Effector memory CD8-positive, alpha-beta T cell (primary cell): ENCODE data around the gene RNF150.
"Not testable (repeated sequence)": the region's sequence is repeated elsewhere in the genome, so short reads cannot be mapped to it uniquely, and the experiment has no call there.

ENCODE experiments used
- ATAC-seq: fragments of 150-1000 bp; cut with Tn5 transposase; replicated peaks from 2 replicates; pipeline ENCODE4 v1.10.0; 2021; ENCODE audit warnings: mild to moderate bottlenecking, moderate library complexity
- DNase-seq, 3 experiments: peaks; one replicate each; pipeline ENCODE4 v3.0.0; 2021
- H3K27ac Mint-ChIP-seq, 2 donors: one replicate each; pipeline ENCODE4 v1.8.0; 2022; ENCODE audit warnings: mild to moderate bottlenecking in 2 of 2, mixed read lengths in 2 of 2, moderate library complexity in 2 of 2
- H3K27me3 Mint-ChIP-seq, 2 donors: one replicate each; pipeline ENCODE4 v1.8.0; 2022; ENCODE audit warnings: mixed read lengths in 2 of 2
- H3K36me3 Mint-ChIP-seq: one replicate; pipeline ENCODE4 v1.8.0; 2022; ENCODE audit warnings: mild to moderate bottlenecking, moderate library complexity, mixed read lengths; ENCODE audit not compliant: insufficient read depth
- H3K4me1 Mint-ChIP-seq, 2 donors: one replicate each; pipeline ENCODE4 v1.8.0; 2022; ENCODE audit warnings: low read depth in 2 of 2, mixed read lengths in 2 of 2
- H3K4me3 Mint-ChIP-seq, 2 donors: one replicate each; pipeline ENCODE4 v1.8.0; 2022; ENCODE audit warnings: mild to moderate bottlenecking in 2 of 2, mixed read lengths in 2 of 2, moderate library complexity in 2 of 2
- H3K9me3 Mint-ChIP-seq, 2 donors: one replicate each; pipeline ENCODE4 v1.8.0; 2022; ENCODE audit warnings: mixed read lengths in 2 of 2
- total RNA-seq, 9 experiments: gene quantifications; one replicate each; lab custom pipeline; 2026; lab: John Stamatoyannopoulos, UW

RNF150 gene
- total RNA-seq, result 0 to 1.3 (median 0.07) reads per million in 9 experiments

DNA sequence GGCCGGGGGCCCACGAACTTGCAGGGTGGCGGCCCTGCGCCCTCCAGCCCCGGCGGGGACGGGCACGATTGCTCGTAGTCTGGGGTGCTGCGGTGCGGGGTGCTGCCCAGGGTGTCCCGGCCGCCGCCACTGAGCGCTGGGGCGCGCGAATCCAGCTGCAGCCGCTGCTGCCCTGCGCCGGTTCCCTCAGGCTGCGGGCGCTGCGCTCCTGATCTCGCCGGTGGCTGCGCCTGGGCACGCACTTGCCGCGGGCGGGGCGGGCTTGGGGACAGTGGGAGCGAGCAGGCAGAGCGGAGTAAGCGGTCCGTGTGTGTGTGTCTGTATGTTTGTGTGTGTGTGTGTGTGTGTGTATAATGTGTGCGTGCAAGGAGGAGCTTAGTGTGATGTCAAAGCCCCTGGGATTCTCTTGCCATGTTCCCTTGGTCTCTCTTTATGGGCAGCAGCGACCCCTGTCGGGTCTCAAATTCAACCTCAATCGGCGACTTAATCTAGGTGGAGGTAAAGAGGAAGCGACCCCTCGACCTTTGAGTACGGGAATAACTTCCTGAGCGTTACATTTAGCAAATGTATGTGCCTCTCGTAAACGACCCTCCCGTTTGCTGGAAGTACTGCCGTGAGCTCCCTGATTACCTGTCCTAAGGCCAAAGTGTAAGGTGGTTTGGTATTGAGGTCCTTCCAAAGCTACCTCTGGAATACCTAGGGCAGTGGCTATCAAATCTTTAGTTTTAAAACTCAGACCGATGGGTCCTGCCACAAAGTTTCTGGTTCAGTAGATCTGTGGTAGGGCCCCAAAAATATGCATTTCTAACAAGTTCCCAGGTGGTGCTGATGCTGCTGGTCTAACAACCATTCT is at the start of gene RNF150:
Gene RNF150 (minus strand): TSS at position 324 of the 853 bp plus-strand sequence.
- no peaks in the 10 kb centered on the region for H3K36me3 Mint-ChIP-seq
- no peak within 1 kb of the TSS for H3K27ac Mint-ChIP-seq
- peak; percentile 14 for ATAC-seq

GRCh38 chr4:141180991-141181761 is 47.9 kb upstream of the RNF150 start:
- ATAC-seq (no peak), DNase-seq (no peak)
- Mint-ChIP-seq H3K4me3 (no peak overlapping the region), H3K27me3 (peaks cover 10 to 19% of the 10 kb centered on the region in 2 donors), H3K27ac (no peak overlapping the region), H3K9me3 (peaks cover 0 to 3% of the 10 kb centered on the region in 2 donors), H3K4me1 (no peaks in the 10 kb centered on the region), H3K36me3 (no peaks in the 10 kb centered on the region)

More for the DNA sequence above, at the start of gene RNF150:
- Mint-ChIP-seq H3K9me3 (no peaks in the 10 kb centered on the region), H3K27me3 (peaks cover 63 to 88% of the 10 kb centered on the region in 2 donors), H3K4me1 (peaks cover 2 to 7% of the 10 kb centered on the region in 2 donors), H3K4me3 (peak within 1 kb of the TSS; percentile 62 to 63)
- DNase-seq, result no peak

GRCh38 chr4:141179474-141180373 is 46.5 kb upstream of the RNF150 start:
- DNase-seq, result no peak
- H3K9me3 Mint-ChIP-seq, result peaks cover 0 to 2% of the 10 kb centered on the region in 2 donors
- H3K27me3 Mint-ChIP-seq, result peaks cover 10 to 21% of the 10 kb centered on the region in 2 donors
- no peaks in the 10 kb centered on the region for H3K4me1 Mint-ChIP-seq
- H3K4me3 Mint-ChIP-seq, result no peak overlapping the region
- no peak overlapping the region for H3K27ac Mint-ChIP-seq
- no peak for ATAC-seq
- H3K36me3 Mint-ChIP-seq, result no peaks in the 10 kb centered on the region

DNA sequence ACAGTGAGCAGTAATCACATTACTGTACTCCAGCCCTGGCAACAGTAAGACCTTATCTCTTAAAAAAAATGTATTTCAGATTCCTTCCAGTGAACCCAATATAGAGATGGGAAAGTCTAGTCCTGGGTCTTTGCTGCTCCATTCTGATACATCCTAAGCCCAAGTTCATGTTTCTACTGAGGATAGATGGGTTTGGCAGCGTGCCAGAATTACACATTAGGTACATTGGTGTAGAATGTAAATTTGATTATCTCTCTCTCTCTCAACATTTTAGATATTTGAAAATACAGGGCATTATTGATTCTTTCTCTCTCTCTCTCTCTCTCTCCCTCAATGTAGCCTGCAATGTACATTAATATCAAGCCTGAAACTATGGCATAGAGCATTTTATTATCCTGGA is 43.9 kb upstream of the RNF150 start:
- H3K27me3 Mint-ChIP-seq, result peaks cover 10 to 26% of the 10 kb centered on the region in 2 donors
- H3K4me1 Mint-ChIP-seq, result no peaks in the 10 kb centered on the region
- H3K9me3 Mint-ChIP-seq, result no peaks in the 10 kb centered on the region
- H3K36me3 Mint-ChIP-seq, result no peaks in the 10 kb centered on the region
- DNase-seq (no peak), ATAC-seq (no peak)
- no peak overlapping the region for H3K4me3 Mint-ChIP-seq
- H3K27ac Mint-ChIP-seq, result no peak overlapping the region

DNA sequence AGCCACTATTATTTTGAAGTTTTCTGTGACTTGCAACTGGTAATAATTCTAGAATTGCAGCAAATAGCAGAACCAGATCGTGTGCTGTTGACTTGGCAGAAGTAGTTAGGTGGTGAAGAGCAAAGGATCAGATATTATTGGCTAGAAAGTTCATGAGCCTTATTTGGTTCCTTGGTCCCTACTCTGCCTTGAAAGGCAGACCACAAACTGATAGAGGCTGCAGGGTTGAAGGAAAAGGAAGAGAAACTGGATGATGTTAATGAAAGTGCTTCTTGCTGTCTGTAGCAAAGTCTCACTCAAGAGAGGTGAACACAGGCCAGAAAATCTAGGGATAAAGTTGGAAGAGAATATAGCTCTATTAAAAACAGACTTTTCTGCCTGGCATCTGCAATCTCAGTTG is 41.2 kb upstream of the RNF150 start:
- Mint-ChIP-seq H3K9me3 (no peaks in the 10 kb centered on the region), H3K4me1 (no peaks in the 10 kb centered on the region), H3K4me3 (no peak overlapping the region), H3K27ac (no peak overlapping the region), H3K27me3 (peaks cover 2 to 25% of the 10 kb centered on the region in 2 donors), H3K36me3 (no peaks in the 10 kb centered on the region)
- DNase-seq (no peak), ATAC-seq (no peak)

DNA sequence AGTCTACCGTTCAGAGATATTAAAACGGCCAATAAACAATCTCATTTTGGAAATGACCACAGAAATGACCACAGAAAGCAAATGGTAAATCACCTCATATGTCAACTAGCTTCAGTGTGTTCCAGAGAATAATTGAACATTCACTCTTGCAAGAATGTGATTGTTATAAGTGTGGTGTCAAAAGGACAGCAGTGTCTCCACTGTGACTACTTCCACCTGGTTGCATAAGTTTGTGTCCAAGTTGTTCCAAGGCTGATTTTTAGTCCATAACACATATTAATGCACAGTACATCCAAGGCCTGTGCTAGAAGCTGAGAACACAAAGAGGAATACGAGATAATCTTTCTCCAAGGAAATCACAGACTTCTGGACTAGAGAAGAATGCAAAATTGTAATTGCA is 37.4 kb upstream of the RNF150 start:
- Mint-ChIP-seq H3K4me1 (no peaks in the 10 kb centered on the region), H3K27ac (no peak overlapping the region), H3K36me3 (no peaks in the 10 kb centered on the region), H3K27me3 (peaks cover 13 to 24% of the 10 kb centered on the region in 2 donors), H3K9me3 (no peaks in the 10 kb centered on the region), H3K4me3 (no peak overlapping the region)
- ATAC-seq (no peak), DNase-seq (no peak)

GRCh38 chr4:141169391-141169790 is 36.1 kb upstream of the RNF150 start:
- H3K4me1 Mint-ChIP-seq, result no peaks in the 10 kb centered on the region
- no peak for ATAC-seq
- H3K4me3 Mint-ChIP-seq, result no peak overlapping the region
- no peaks in the 10 kb centered on the region for H3K9me3 Mint-ChIP-seq
- DNase-seq, result no peak
- H3K27me3 Mint-ChIP-seq, result peaks cover 19 to 26% of the 10 kb centered on the region in 2 donors
- no peak overlapping the region for H3K27ac Mint-ChIP-seq
- no peaks in the 10 kb centered on the region for H3K36me3 Mint-ChIP-seq

GRCh38 chr4:141165001-141165400 is 31.7 kb upstream of the RNF150 start:
- not testable (repeated sequence) for DNase-seq, ATAC-seq, H3K9me3 Mint-ChIP-seq, H3K27ac Mint-ChIP-seq, H3K4me3 Mint-ChIP-seq, H3K4me1 Mint-ChIP-seq, H3K36me3 Mint-ChIP-seq
- peaks cover 18 to 47% of the 10 kb centered on the region in 2 donors for H3K27me3 Mint-ChIP-seq

GRCh38 chr4:141159027-141159426 is 25.8 kb upstream of the RNF150 start:
- H3K36me3 Mint-ChIP-seq, result no peaks in the 10 kb centered on the region
- no peaks in the 10 kb centered on the region for H3K9me3 Mint-ChIP-seq
- ATAC-seq (no peak), DNase-seq (no peak)
- peak overlapping the region in 1 of 2 donors; percentile 22 for H3K27ac Mint-ChIP-seq
- H3K27me3 Mint-ChIP-seq, result peaks cover 21 to 36% of the 10 kb centered on the region in 2 donors
- H3K4me3 Mint-ChIP-seq, result no peak overlapping the region
- H3K4me1 Mint-ChIP-seq, result no peaks in the 10 kb centered on the region

GRCh38 chr4:141158219-141158618 is 24.9 kb upstream of the RNF150 start:
- Mint-ChIP-seq H3K36me3 (no peaks in the 10 kb centered on the region), H3K9me3 (no peaks in the 10 kb centered on the region), H3K4me1 (no peaks in the 10 kb centered on the region), H3K27ac (no peak overlapping the region), H3K4me3 (no peak overlapping the region), H3K27me3 (peaks cover 16 to 35% of the 10 kb centered on the region in 2 donors)
- ATAC-seq (no peak), DNase-seq (no peak)

- Mint-ChIP-seq H3K27ac (no peak overlapping the region), H3K9me3 (no peaks in the 10 kb centered on the region), H3K4me1 (no peaks in the 10 kb centered on the region)
These were observed 22.3 kb upstream of the RNF150 start for GRCh38 chr4:141155586-141155985.

DNA sequence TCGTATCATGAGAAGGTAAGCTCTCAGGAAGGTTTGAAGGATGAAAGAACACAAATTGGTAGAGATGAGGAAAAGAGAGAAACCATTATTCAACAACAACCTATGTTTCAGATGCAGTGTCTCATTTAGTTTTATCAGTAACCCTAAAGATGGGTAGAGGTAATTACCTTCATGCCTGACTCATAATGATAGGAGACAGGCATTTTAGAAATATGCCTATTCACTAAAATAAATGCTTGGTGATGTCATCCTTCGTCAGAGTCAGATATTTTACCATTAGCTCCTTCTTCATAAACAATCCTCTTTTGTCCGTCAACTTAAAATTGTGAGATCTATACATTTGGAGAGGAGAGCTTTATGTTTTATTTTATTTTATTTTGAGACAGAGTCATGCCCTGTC is 21.5 kb upstream of the RNF150 start:
- no peaks in the 10 kb centered on the region for H3K9me3 Mint-ChIP-seq
- peaks cover 28 to 31% of the 10 kb centered on the region in 2 donors for H3K27me3 Mint-ChIP-seq
- no peaks in the 10 kb centered on the region for H3K36me3 Mint-ChIP-seq
- no peak overlapping the region for H3K27ac Mint-ChIP-seq
- ATAC-seq, result no peak
- DNase-seq, result no peak
- no peaks in the 10 kb centered on the region for H3K4me1 Mint-ChIP-seq
- H3K4me3 Mint-ChIP-seq, result no peak overlapping the region

More at GRCh38 chr4:141155586-141155985, 22.3 kb upstream of the RNF150 start:
- Mint-ChIP-seq H3K27me3 (peaks cover 22 to 31% of the 10 kb centered on the region in 2 donors), H3K36me3 (no peaks in the 10 kb centered on the region), H3K4me3 (no peak overlapping the region)
- no peak for DNase-seq
- ATAC-seq, result no peak
